IgD-negative memory B cell (primary cell): ENCODE measurements around the gene TIMM17B. TPM values are rescaled to one million over a fixed set of nuclear protein-coding genes. Genes with fewer than 3 reads are reported as not detected.

ENCODE experiments used
- H3K27ac Mint-ChIP-seq, 3 donors: one replicate each; pipeline ENCODE4 v1.8.0; 2020 to 2022; ENCODE audit warnings: mild to moderate bottlenecking in 3 of 3, mixed read lengths in 3 of 3, moderate library complexity in 1 of 3
- H3K27me3 Mint-ChIP-seq: one replicate; pipeline ENCODE4 v1.8.0; 2021; ENCODE audit warnings: mixed read lengths
- H3K36me3 Mint-ChIP-seq: one replicate; pipeline ENCODE4 v1.8.0; 2020; ENCODE audit warnings: mild to moderate bottlenecking, mixed read lengths
- H3K4me1 Mint-ChIP-seq, 3 donors: one replicate each; pipeline ENCODE4 v1.8.0; 2020 to 2022; ENCODE audit warnings: mixed read lengths in 3 of 3, mild to moderate bottlenecking in 1 of 3
- H3K4me3 Mint-ChIP-seq, 4 donors: one replicate each; pipeline ENCODE4 v1.8.0; 2020 to 2022; ENCODE audit warnings: mild to moderate bottlenecking in 4 of 4, mixed read lengths in 4 of 4, moderate library complexity in 3 of 4
- H3K9me3 Mint-ChIP-seq, 3 donors: one replicate each; pipeline ENCODE4 v1.8.0; 2020 to 2021; ENCODE audit warnings: mixed read lengths in 3 of 3, mild to moderate bottlenecking in 1 of 3
- polyA plus RNA-seq: library from polyadenylated mRNA; unstranded; fragments of 300-500 nt; fragmentation: Illumina TruSeq; gene quantifications from one replicate; pipeline ENCODE4 v1.2.3, GENCODE V29; 2021

Gene TIMM17B
- polyA plus RNA-seq, 1 donor from 2014 or later, result 90.3 TPM

DNA sequence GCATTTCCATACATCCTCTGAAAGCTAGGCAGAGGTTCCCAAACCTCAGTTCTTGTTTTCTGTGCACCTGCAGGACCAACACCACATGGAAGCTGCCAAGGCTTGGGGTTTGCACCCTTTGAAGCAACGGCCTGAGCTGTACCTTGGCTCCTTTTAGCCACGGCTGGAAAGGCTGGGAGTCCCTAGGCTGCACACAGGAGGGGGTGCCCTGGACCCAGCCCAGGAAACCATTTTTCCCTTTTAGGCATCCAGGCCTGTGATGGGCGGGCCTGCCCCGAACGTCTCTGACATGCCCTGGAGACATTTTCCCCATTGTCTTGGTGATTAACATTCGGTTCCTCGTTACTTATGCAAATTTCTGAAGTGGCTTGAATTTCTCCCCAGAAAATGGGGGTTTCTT is 44.7 kb downstream of the TIMM17B start:
- peaks cover 2% of the 10 kb centered on the region for H3K36me3 Mint-ChIP-seq
- H3K27ac Mint-ChIP-seq, result no peak overlapping the region
- peaks cover 0 to 10% (median 0%) of the 10 kb centered on the region in 3 donors for H3K9me3 Mint-ChIP-seq
- no peak overlapping the region for H3K4me3 Mint-ChIP-seq
- peaks cover 0 to 4% (median 2%) of the 10 kb centered on the region in 3 donors for H3K4me1 Mint-ChIP-seq
- peaks cover 2% of the 10 kb centered on the region for H3K27me3 Mint-ChIP-seq

DNA sequence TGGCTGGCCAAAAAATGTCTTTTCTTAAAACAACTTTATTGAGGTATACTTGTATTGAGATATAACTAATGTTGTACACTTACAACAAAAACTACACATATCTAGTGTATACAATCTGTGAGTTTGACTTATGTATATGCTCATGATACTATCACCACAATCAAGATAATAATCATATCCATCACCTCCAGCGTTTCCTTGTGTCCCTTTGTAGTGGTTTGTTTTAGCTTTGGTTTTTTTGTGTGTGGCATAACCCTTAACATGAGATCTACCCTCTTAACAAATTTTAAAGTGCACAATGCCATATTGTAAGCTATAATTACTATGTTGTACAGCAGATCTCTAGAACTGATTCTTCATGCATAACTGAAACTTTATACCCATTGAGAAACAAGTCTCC is 48.7 kb downstream of the TIMM17B start:
- H3K4me3 Mint-ChIP-seq, result no peak overlapping the region
- H3K27me3 Mint-ChIP-seq, result no peaks in the 10 kb centered on the region
- peaks cover 2% of the 10 kb centered on the region for H3K36me3 Mint-ChIP-seq
- peaks cover 0 to 10% (median under 1%) of the 10 kb centered on the region in 3 donors for H3K9me3 Mint-ChIP-seq
- H3K27ac Mint-ChIP-seq, result no peak overlapping the region
- peaks cover 0 to 4% (median 0%) of the 10 kb centered on the region in 3 donors for H3K4me1 Mint-ChIP-seq

Other genes with a start within 250 kb of the TIMM17B start
- 26.5 TPM for gene WAS, start 214.0 kb downstream of the TIMM17B start, polyA plus RNA-seq
- 8.6 TPM for gene SUV39H1, start 201.0 kb downstream of the TIMM17B start, polyA plus RNA-seq
- gene GLOD5, start 136.0 kb downstream of the TIMM17B start, polyA plus RNA-seq, result not detected
- gene GATA1, start 111.2 kb downstream of the TIMM17B start, polyA plus RNA-seq, result not detected
- gene HDAC6, start 95.7 kb downstream of the TIMM17B start, polyA plus RNA-seq, result 20.1 TPM
- gene ERAS, start 71.3 kb downstream of the TIMM17B start, polyA plus RNA-seq, result not detected
- 0.51 TPM for gene PCSK1N, start 62.2 kb downstream of the TIMM17B start, polyA plus RNA-seq
- gene PQBP1, start 162 bp upstream of the TIMM17B start, polyA plus RNA-seq, result 99.8 TPM
- 9.6 TPM for gene SLC35A2, start 13.9 kb upstream of the TIMM17B start, polyA plus RNA-seq
- gene PIM2, start 21.3 kb upstream of the TIMM17B start, polyA plus RNA-seq, result 216 TPM
- gene OTUD5, start 59.8 kb upstream of the TIMM17B start, polyA plus RNA-seq, result 30.2 TPM
- gene KCND1, start 74.1 kb upstream of the TIMM17B start, polyA plus RNA-seq, result 0.13 TPM
- gene GRIPAP1, start 104.5 kb upstream of the TIMM17B start, polyA plus RNA-seq, result 22.5 TPM
- gene TFE3, start 145.6 kb upstream of the TIMM17B start, polyA plus RNA-seq, result 6.7 TPM
- gene CCDC120, start 161.2 kb upstream of the TIMM17B start, polyA plus RNA-seq, result 1.2 TPM
- 37.6 TPM for gene PRAF2, start 176.2 kb upstream of the TIMM17B start, polyA plus RNA-seq
- gene WDR45, start 182.1 kb upstream of the TIMM17B start, polyA plus RNA-seq, result 58.3 TPM
- 27.3 TPM for gene GPKOW, start 226.0 kb upstream of the TIMM17B start, polyA plus RNA-seq